Kidney (tissue), 14 donors: ENCODE measurements around the gene AACS. TPM values are rescaled to one million over a fixed set of nuclear protein-coding genes. Genes with fewer than 3 reads are reported as not detected.

Experiments used
- DNase-seq, 5 donors: peaks; one replicate each; pipeline ENCODE4 v3.0.0-alpha.2; 2013 to 2020
- FAIRE-seq: peaks from 2 replicates; lab custom pipeline; 2012; peaks lifted over from hg19 to GRCh38; lab: Jason Lieb, UNC
- H3K27ac ChIP-seq, 2 donors: one replicate each; pipeline ENCODE4 v1.7.0; 2013; ENCODE audit warnings: low read depth in 2 of 2, low read length in 2 of 2, inconsistent platforms in 1 of 2
- H3K27me3 ChIP-seq: one replicate; pipeline ENCODE4 v1.7.1; 2013; ENCODE audit warnings: low read length, inconsistent platforms; ENCODE audit not compliant: control insufficient read depth, insufficient read depth
- H3K36me3 ChIP-seq, 3 donors: one replicate each; pipeline versions ENCODE4 v1.7.0 to v1.7.1; 2013; ENCODE audit warnings: low read length in 3 of 3, control low read depth in 1 of 3, inconsistent platforms in 1 of 3; ENCODE audit not compliant: insufficient read depth in 3 of 3, control insufficient read depth in 2 of 3
- H3K4me1 ChIP-seq, 3 donors: one replicate each; pipeline versions ENCODE4 v1.7.0 to v1.7.1; 2013; ENCODE audit warnings: low read length in 3 of 3, inconsistent platforms in 1 of 3, low read depth in 1 of 3; ENCODE audit not compliant: control insufficient read depth in 2 of 3, insufficient read depth in 2 of 3
- H3K4me3 ChIP-seq, 3 donors: one replicate each; pipeline versions ENCODE4 v1.7.0 to v1.8.1; 2013; ENCODE audit warnings: low read length in 3 of 3, control low read depth in 1 of 3, inconsistent platforms in 1 of 3
- H3K9ac ChIP-seq, 3 donors: one replicate each; pipeline versions ENCODE4 v1.7.0 to v1.7.1; 2013; ENCODE audit warnings: low read length in 3 of 3, control low read depth in 1 of 3, inconsistent platforms in 1 of 3
- H3K9me3 ChIP-seq, 3 donors: one replicate each; pipeline versions ENCODE4 v1.7.0 to v1.7.1; 2013; ENCODE audit warnings: low read length in 3 of 3, control low read depth in 1 of 3, inconsistent platforms in 1 of 3; ENCODE audit not compliant: control insufficient read depth in 2 of 3, insufficient read depth in 1 of 3
- CTCF ChIP-seq: IDR thresholded peaks from 3 replicates; pipeline ENCODE4 v1.5.1; 2012; ENCODE audit warnings: mild to moderate bottlenecking, moderate library complexity, borderline replicate concordance; ENCODE audit not compliant: insufficient read depth; ENCODE audit errors: extremely low read depth
- intact Hi-C: fragments of 100-400 bp; cut with DNase I; formaldehyde crosslinking; loops from one replicate; pipeline ENCODE4 v1.11.1; 2022
- polyA plus RNA-seq: library from polyadenylated mRNA; stranded (reverse); fragments of 350-450 nt; fragmentation: Illumina TruSeq; extraction: RNeasy Lipid Tissue Mini Kit (QIAGEN cat#74804); gene quantifications from one replicate; pipeline ENCODE4 v1.2.3, GENCODE V29; 2014; ENCODE audit warnings: low read depth, low replicate concordance; ENCODE audit not compliant: insufficient read depth
- total RNA-seq: library from RNA; stranded (reverse); fragmentation: NEBNext Ultra II Directional; extraction: Animal tissue kit (Norgen Biotek cat#: 25700); gene quantifications from one replicate; pipeline ENCODE4 v1.2.1, GENCODE V29; 2021
- donor health status: control.
- donor health status: control.
- donor health status: control.
- donor health status: control.
- donor health status: control.
- donor health status: DM: yes; HTN: yes; CAD: no.
- donor health status: Normal renal cell carcinoma (clear cell type).

The AACS gene
- total and polyA plus RNA-seq, 2 donors from 2014 or later = 20.9 TPM

GRCh38 chr12:125187148-125187745 lies 122.0 kb downstream of the AACS start:
- TF ChIP-seq CTCF = no peak
- no peak overlapping the region for H3K4me3 ChIP-seq
- H3K27me3 ChIP-seq = peaks cover 33% of the 10 kb centered on the region
- no peaks in the 10 kb centered on the region for H3K36me3 ChIP-seq
- no peaks in the 10 kb centered on the region for H3K9me3 ChIP-seq
- H3K9ac ChIP-seq = no peak overlapping the region
- DNase-seq (peak in 4 of 5 donors; percentile 28 to 71 (median 50)), FAIRE-seq (no peak)
- intact Hi-C loops = no loop called here
- H3K4me1 ChIP-seq = peaks cover 0 to 15% (median 0%) of the 10 kb centered on the region in 3 donors
- no peak overlapping the region for H3K27ac ChIP-seq

GRCh38 chr12:125187780-125188741 lies 122.8 kb downstream of the AACS start:
- Histone ChIP-seq H3K4me3 (no peak overlapping the region), H3K27me3 (peaks cover 33% of the 10 kb centered on the region), H3K9me3 (no peaks in the 10 kb centered on the region), H3K9ac (no peak overlapping the region), H3K36me3 (no peaks in the 10 kb centered on the region), H3K27ac (no peak overlapping the region), H3K4me1 (peaks cover 0 to 15% (median 0%) of the 10 kb centered on the region in 3 donors)
- TF ChIP-seq CTCF = no peak
- peak in 2 of 5 donors; percentile 18 to 41 for DNase-seq
- intact Hi-C loops = no loop called here
- FAIRE-seq = no peak

GRCh38 chr12:125189015-125189414 lies 123.8 kb downstream of the AACS start:
- Histone ChIP-seq H3K27ac (no peak overlapping the region), H3K9me3 (no peaks in the 10 kb centered on the region), H3K9ac (no peak overlapping the region), H3K36me3 (no peaks in the 10 kb centered on the region), H3K27me3 (peaks cover 33% of the 10 kb centered on the region), H3K4me3 (no peak overlapping the region), H3K4me1 (peaks cover 0 to 15% (median 0%) of the 10 kb centered on the region in 3 donors)
- intact Hi-C loops = no loop called here
- DNase-seq (no peak), FAIRE-seq (no peak)
- TF ChIP-seq CTCF = no peak
